ENCODE data around the gene TAF5L.

GRCh38 chr1:229643996-229644745, 18.2 kb upstream of the TAF5L start:
- no peak for TF ChIP-seq EZH2 (IDR thresholded peaks at IDR 0.05; ENCODE audit: insufficient read depth, poor library complexity, severe bottlenecking)
- no peak for TF ChIP-seq EZH2phosphoT487 (IDR thresholded peaks at IDR 0.05; ENCODE audit: insufficient read depth, low read depth)
